ENCODE measurements around the gene CISD2.
"Not testable (repeated sequence)": the region's sequence is repeated elsewhere in the genome, so short reads cannot be mapped to it uniquely, and the experiment has no call there.

The CISD2 gene

GRCh38 chr4:102850370-102850769, 18.4 kb upstream of the CISD2 start:
- DNase-seq (ENCODE audit: low read depth) = no peak

DNA sequence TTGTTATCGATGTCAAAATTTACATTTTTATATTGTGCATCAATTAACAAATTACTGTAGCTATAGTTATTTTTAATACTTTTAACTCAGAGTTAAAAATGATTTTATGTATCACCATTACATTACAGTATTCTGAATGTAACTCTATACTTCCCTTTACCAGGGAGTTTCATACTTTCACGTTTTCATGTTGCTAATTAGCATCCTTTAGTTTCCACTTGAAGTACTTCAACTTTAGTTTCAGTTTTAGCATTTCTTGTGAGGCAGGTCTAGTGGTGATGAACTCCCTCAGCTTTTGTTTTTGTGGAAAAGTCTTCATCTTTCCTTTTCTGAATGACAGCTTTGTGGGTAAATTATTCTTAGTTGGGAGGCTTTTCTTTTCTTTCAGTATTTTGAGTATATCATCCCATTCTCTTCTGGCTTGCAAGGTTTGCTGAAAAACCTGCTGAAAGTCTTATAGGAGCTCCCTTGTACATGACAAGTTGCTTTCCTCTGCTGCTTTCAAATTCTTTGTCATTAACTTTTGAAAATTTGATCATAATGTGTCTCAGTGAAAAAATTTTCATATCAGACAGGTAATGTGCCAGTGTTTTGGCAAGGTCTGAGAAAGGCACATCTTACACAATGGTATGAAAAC, 9.8 kb upstream of the CISD2 start:
- no peak for DNase-seq (ENCODE audit: low read depth)

- DNase-seq (ENCODE audit: low read depth) = no peak
Measured at GRCh38 chr4:102860611-102861324, 8.0 kb upstream of the CISD2 start.

DNA sequence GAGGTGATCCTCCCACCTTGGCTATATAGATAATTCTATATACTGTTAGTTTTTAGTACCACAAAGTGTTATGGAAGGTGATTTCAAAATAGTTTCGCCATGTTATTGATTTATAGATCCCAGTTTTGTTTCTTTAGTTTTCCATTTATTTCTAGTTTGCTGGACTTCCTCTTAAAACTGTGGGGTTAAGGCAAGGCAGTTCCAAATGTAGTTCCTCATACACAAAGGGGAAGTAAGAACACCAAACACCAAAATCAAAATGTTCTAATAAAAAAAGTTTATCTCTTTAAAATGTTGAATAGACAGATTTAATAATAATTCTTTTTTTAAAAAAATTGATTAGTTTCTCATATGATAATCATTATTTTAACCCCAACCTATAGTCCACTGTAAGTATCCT, 6.8 kb upstream of the CISD2 start:
- no peak for DNase-seq (ENCODE audit: low read depth)

DNA sequence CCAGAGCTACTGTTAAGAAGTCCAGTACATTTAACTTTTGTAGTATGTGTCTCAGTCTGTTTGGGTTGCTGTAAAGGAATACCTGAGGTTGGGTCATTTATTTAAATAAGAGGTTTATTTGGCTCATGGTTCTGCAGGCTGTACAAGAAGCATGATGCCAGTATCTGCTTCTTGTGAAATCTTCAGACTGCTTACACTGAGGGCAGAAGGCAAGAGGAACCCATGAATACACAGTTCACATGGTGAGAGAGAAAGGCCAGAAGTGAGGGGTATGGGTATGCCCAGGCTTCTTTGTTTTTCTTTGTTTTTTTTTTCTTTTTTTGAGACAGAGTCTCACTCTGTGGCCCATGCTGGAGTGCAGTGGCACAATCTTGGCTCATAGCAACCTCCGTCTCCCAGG, 6.0 kb upstream of the CISD2 start:
- no peak for DNase-seq (ENCODE audit: low read depth)

- DNase-seq (ENCODE audit: low read depth) = not testable (repeated sequence)
Measured at GRCh38 chr4:102865327-102865726, 3.5 kb upstream of the CISD2 start.

DNA sequence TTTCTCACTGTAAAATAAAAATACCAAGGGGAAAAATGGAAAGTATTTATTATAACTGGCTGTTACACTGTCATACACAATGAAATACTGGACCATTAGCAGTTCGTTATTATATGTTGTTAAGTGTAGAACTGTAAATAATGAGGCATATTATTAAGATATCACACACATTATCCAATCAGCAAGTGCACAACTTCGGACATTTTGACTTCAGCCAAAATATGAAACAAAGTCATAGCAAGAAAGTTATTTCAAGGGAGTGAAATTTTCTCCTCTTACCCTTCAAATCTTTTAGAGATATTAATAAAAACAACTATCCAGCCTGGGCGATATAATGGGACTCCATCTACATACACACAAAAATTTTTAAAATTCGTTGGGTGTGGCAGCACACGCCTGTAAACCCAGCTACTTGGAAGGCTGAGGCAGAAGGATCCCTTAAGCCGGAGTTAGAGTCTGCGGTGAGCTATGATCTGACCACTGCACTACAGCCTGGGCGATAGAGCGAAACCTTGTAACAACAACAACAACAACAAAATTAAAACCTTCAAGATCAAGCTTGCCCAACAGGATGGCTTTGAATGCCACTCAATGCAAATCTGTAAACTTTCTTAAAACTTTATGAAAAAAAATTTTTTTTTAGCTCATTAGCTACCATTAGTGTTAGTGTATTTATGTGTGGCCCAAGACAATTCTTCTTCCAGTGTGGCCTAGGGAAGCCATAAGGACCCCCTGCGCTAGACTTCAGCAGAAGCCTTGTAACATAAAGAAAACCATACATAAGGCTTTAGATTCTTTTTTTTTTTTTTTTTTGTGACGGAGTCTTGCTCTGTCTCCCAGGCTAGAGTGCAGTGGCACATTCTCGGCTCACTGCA, 1.3 kb upstream of the CISD2 start:
- no peak for DNase-seq (ENCODE audit: low read depth)

- peak; percentile 8 for DNase-seq (ENCODE audit: low read depth)
Measured at GRCh38 chr4:102868153-102868780, 525 bp upstream of the CISD2 start.

- DNase-seq (ENCODE audit: low read depth) = no peak
Measured at GRCh38 chr4:102869569-102870197, 891 bp downstream of the CISD2 start.

- DNase-seq (ENCODE audit: low read depth) = no peak
Measured at GRCh38 chr4:102871772-102872171, 3.0 kb downstream of the CISD2 start.

DNA sequence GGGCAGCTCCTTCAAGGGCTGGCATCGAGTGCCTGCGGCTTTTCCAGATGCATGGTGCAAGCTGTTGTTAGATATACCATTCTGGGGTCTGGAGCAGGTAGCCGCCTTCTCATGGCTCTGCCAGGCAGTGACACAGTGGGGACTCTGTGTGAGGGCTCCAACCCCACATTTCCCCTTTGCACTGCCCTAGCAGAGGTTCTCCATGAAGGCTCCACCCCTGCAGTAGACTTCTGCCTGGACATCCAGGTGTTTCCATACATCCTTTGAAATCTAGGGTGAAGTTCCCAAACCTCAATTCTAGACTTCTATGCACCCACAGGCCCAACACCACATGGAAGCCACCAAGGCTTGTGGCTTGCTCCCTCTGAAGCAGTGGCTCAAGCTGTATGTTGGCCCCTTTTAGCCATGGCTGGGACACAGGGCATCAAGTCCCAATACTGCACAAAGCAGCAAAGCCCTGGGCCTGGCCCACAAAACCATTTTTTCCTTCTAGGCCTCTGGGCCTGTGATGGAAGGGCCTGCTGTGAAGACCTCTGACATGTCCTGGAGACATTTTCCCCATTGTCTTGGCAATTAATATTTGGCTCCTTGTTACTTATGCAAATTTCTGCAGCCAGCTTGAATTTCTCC, 8.8 kb downstream of the CISD2 start:
- not testable (repeated sequence) for DNase-seq (ENCODE audit: low read depth)

DNA sequence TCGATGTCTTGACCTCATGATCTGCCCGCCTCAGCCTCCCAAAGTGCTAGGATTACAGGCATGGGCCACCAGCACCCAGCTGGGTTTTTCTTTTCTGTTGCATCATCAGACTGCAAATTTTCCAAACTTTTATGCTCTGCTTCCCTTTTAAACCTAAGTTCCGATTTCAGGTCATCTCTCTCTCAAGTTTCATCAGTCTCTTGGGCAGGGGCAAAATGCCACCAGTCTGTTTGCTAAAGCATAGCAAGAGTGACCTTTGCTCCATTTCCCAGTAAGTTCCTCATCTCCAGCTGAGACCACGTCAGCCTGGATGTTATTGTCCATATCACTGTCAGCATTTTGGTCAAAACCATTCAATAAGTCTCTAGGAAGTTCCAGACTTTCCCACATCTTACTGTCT, 9.6 kb downstream of the CISD2 start:
- not testable (repeated sequence) for DNase-seq (ENCODE audit: low read depth)

GRCh38 chr4:102878901-102879300, 10.1 kb downstream of the CISD2 start:
- DNase-seq (ENCODE audit: low read depth) = no peak

GRCh38 chr4:102881343-102881742, 12.6 kb downstream of the CISD2 start:
- DNase-seq (ENCODE audit: low read depth) = no peak

DNA sequence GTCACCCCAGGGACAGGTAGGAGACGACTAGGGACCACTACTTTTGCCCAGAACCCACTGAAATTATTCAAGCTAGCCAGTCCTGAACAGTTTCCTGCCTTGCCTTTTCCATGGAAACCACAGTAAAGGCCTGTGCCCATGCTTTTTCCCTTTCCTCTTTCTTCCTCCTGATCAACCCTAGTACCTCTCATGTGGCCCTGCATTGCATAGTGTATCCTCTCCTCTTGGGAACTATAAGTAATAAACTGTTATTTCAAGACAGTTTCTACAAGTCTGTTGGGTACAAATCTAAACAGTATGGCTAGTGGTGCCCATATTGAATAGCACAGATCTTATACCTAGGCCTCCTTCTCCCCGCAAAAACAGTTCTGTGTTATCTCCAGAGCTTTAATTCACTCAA, 14.5 kb downstream of the CISD2 start:
- DNase-seq (ENCODE audit: low read depth) = no peak

DNA sequence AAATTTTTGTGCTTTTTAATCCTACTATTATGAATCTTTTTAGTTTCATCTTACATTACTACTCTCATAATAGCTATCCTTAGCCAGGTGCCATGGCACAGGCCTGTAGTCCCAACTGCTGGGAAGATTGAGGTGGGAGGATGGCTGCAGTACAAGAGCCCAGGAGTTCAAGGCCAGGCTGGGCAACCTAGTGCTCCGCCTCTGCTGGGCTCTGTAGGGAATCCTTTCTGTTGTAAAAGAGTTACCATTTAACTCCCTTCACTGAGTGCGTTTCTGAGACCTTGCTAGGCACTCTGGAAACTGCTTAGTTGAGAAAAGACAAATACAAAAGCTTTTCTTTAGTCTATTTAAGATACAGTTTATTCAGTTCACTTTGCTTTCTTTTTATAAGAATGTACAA, 19.8 kb downstream of the CISD2 start:
- DNase-seq (ENCODE audit: low read depth) = not testable (repeated sequence)

- not testable (repeated sequence) for DNase-seq (ENCODE audit: low read depth)
Measured at GRCh38 chr4:102889866-102890265, 21.1 kb downstream of the CISD2 start.

- DNase-seq (ENCODE audit: low read depth) = not testable (repeated sequence)
Measured at GRCh38 chr4:102896547-102896946, 27.8 kb downstream of the CISD2 start.

DNA sequence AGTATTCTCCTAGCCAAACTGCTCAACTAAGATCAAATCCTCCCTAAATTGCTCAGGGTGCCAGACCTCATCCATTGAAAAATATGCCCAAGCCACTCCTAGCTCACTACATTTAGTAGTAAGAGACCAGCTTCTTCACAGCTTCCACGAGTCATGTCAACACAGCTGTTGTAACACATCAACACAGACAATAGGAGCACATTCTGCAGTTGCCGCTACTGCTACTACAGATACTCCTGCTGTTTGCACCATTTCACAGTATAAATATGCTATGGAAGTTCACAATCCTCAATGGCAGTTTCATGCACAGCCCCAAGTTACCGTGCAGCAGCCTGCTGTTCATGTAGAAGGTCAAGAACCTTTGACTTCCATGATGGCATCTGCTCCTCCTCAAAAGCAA, 28.8 kb downstream of the CISD2 start:
- DNase-seq (ENCODE audit: low read depth) = not testable (repeated sequence)

DNA sequence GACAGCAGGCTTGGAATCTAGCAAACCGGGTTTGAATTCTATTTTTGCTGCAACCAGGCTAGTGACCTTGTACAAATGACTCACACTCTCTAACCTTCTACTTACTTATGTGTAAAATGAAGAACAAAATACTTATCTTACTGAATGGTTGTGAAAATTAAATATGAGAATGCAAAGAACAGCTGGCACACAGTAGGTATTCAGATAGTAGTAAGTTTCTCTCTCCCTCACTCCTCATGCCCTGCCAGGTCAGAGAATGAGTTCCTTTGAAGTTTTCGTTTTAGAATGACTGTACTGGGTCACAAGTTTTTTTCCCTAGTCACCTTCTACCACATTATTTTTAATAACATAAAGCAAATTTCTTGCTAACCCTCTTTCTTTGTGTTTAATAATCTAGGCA, 33.0 kb downstream of the CISD2 start:
- no peak for DNase-seq (ENCODE audit: low read depth)

- DNase-seq (ENCODE audit: low read depth) = no peak
Measured at GRCh38 chr4:102918859-102919258, 50.1 kb downstream of the CISD2 start.

All from stimulated activated CD8-positive, alpha-beta memory T cell treated with anti-CD3 and anti-CD28 coated beads, Interleukin-7, amount 100 ng/mL, for 24 hours (primary cell).